Panc1 (cell line): ENCODE measurements around the gene CS. TPM values are rescaled to one million over a fixed set of nuclear protein-coding genes. Genes with fewer than 3 reads are reported as not detected.
"Not testable (repeated sequence)": the region's sequence is repeated elsewhere in the genome, so short reads cannot be mapped to it uniquely, and the experiment has no call there.

Experiments
- ATAC-seq: fragments of 200-7000 bp; cut with Tn5 transposase; 2 replicates; pipeline ENCODE4 v1.9.1; 2020; ENCODE audit warnings: mild to moderate bottlenecking, moderate library complexity
- BruUV-seq: library from RNA; stranded (reverse); fragments of 400-500 nt; replicated peaks from 2 replicates; lab custom pipeline; 2021; lab: Mats Ljungman, UMichigan
- CTCF ChIA-PET: fragments of 300-600 bp; sonication (Branson Sonifier 250); formaldehyde crosslinking; loops from one replicate; lab custom pipeline; 2022; ENCODE audit warnings: antibody characterized with exemption; lab: Charles Lee
- POLR2A ChIA-PET: fragments of 300-600 bp; sonication (Branson Sonifier 250); formaldehyde crosslinking; loops from one replicate; lab custom pipeline; 2022; ENCODE audit warnings: antibody characterized with exemption; lab: Charles Lee
- DNase-seq: peaks from one replicate; pipeline ENCODE4 v3.0.0-alpha.2; 2010; ENCODE audit warnings: low read depth, low spot score
- H3K27ac ChIP-seq: 2 replicates; pipeline ENCODE4 v1.5.1; 2011; ENCODE audit warnings: mild to moderate bottlenecking, low read length, inconsistent platforms
- H3K27me3 ChIP-seq: fragments of 200-500 bp; sonication (Bioruptor generic); 2 replicates; pipeline ENCODE4 v1.6.0; 2014; ENCODE audit warnings: low read length, inconsistent platforms; ENCODE audit not compliant: control insufficient read depth, insufficient read depth
- H3K36me3 ChIP-seq: fragments of 200-500 bp; sonication (Bioruptor generic); 2 replicates; pipeline ENCODE4 v1.5.1; 2014; ENCODE audit warnings: inconsistent platforms, mild to moderate bottlenecking, low read length, moderate library complexity; ENCODE audit not compliant: control insufficient read depth, insufficient read depth
- H3K4me1 ChIP-seq: 2 replicates; pipeline ENCODE4 v1.5.1; 2011; ENCODE audit warnings: inconsistent platforms, mild to moderate bottlenecking, low read length, moderate library complexity; ENCODE audit not compliant: control insufficient read depth, insufficient read depth
- H3K4me3 ChIP-seq, 2 experiments: 2 replicates each; pipeline ENCODE4 v1.5.1; 2011 to 2012; ENCODE audit warnings: low read depth in 2 of 2, low read length in 2 of 2, mild to moderate bottlenecking in 2 of 2, inconsistent platforms in 1 of 2, moderate library complexity in 1 of 2
- H3K9me3 ChIP-seq: fragments of 200-500 bp; sonication (Bioruptor generic); 2 replicates; pipeline ENCODE4 v1.5.1; 2014; ENCODE audit warnings: low read depth, mild to moderate bottlenecking, inconsistent platforms, low read length, moderate library complexity; ENCODE audit not compliant: control insufficient read depth, insufficient read depth
- CTCF ChIP-seq: fragments of 450-650 bp; IDR thresholded peaks from 2 replicates; pipeline ENCODE4 v1.5.1; 2017; ENCODE audit warnings: mild to moderate bottlenecking
- POLR2AphosphoS5 ChIP-seq: IDR thresholded peaks from 2 replicates; pipeline ENCODE4 v1.6.1; 2012; ENCODE audit warnings: mild to moderate bottlenecking, low read depth, low read length, moderate library complexity
- SIN3A ChIP-seq: IDR thresholded peaks from 2 replicates; pipeline ENCODE4 v1.6.1; 2012; ENCODE audit warnings: low read depth, mild to moderate bottlenecking, low read length, moderate library complexity, borderline replicate concordance; ENCODE audit not compliant: insufficient read depth
- TCF7L2 ChIP-seq: IDR thresholded peaks from 2 replicates; pipeline ENCODE4 v1.6.1; 2011; ENCODE audit warnings: mild to moderate bottlenecking, low read depth, low read length, inconsistent platforms
- in situ Hi-C: cut with HindIII; loops from 2 replicates; pipeline ENCODE4 v1.10.0; 2016; ENCODE audit warnings: low sequenced_read_pairs, low pct_unique_long_range_greater_than_20kb
- intact Hi-C: fragments of 100-400 bp; cut with micrococcal nuclease; formaldehyde crosslinking; loops from one replicate; pipeline ENCODE4 v1.10.0; 2022; ENCODE audit not compliant: unreplicated experiment
- total RNA-seq: library from RNA; stranded (reverse); gene quantifications from one replicate; pipeline ENCODE4 v1.2.1, GENCODE V29; 2021; ENCODE audit not compliant: unreplicated experiment
- TF ChIP-seq, protein P1 (sequence below), 2 experiments: IDR thresholded peaks; 2 replicates each; pipeline ENCODE4 v1.6.1; 2011 to 2012; ENCODE audit warnings: low read depth in 2 of 2, control low read depth in 1 of 2, low read length in 1 of 2, mild to moderate bottlenecking in 1 of 2, moderate library complexity in 1 of 2; ENCODE audit not compliant: insufficient read depth in 1 of 2

The CS gene
- total RNA-seq, 1 experiment from 2014 or later = 240 TPM

DNA sequence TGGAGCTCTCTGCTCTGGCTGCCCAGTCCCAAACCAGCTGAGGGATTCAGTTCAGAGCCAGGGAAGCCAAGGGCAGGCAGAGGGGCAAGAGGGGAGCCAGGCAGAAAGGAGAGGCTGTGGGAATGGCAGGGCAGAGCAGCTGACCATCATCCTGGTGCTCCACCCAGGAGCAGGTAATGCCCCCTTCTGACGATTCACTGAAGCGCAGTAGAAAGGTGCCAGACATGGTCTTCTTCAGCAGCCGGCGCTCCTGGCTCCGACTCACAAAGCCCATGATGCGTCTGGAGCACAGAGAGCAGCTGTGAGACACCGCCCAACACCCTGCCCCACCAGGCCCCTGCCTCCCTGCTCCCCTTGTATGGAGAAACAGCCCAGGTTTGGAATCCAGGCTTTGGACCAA lies 46.5 kb upstream of the CS start:
- no peak for DNase-seq
- H3K4me3 ChIP-seq = no peak overlapping the region
- no peaks in the 10 kb centered on the region for H3K27me3 ChIP-seq
- no peaks in the 10 kb centered on the region for H3K4me1 ChIP-seq
- in situ Hi-C loops = no loop called here
- no TSS peak for BruUV-seq
- ATAC-seq = peak; percentile 47
- CTCF ChIA-PET = no interaction called here
- POLR2A ChIA-PET = no interaction called here
- TF ChIP-seq TCF7L2 (no peak), POLR2AphosphoS5 (no peak), CTCF (no peak; the same call in 1 of the 2 replicates), SIN3A (no peak)
- TF ChIP-seq, protein P1, sequence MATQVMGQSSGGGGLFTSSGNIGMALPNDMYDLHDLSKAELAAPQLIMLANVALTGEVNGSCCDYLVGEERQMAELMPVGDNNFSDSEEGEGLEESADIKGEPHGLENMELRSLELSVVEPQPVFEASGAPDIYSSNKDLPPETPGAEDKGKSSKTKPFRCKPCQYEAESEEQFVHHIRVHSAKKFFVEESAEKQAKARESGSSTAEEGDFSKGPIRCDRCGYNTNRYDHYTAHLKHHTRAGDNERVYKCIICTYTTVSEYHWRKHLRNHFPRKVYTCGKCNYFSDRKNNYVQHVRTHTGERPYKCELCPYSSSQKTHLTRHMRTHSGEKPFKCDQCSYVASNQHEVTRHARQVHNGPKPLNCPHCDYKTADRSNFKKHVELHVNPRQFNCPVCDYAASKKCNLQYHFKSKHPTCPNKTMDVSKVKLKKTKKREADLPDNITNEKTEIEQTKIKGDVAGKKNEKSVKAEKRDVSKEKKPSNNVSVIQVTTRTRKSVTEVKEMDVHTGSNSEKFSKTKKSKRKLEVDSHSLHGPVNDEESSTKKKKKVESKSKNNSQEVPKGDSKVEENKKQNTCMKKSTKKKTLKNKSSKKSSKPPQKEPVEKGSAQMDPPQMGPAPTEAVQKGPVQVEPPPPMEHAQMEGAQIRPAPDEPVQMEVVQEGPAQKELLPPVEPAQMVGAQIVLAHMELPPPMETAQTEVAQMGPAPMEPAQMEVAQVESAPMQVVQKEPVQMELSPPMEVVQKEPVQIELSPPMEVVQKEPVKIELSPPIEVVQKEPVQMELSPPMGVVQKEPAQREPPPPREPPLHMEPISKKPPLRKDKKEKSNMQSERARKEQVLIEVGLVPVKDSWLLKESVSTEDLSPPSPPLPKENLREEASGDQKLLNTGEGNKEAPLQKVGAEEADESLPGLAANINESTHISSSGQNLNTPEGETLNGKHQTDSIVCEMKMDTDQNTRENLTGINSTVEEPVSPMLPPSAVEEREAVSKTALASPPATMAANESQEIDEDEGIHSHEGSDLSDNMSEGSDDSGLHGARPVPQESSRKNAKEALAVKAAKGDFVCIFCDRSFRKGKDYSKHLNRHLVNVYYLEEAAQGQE (IDR thresholded peaks at IDR 0.05; ENCODE audit: insufficient read depth in 1 of 2, low read depth in 2 of 2, low read length in 1 of 2) = no peak
- H3K27ac ChIP-seq = no peak overlapping the region
- H3K36me3 ChIP-seq = 0 out of 2 replicates have a peak, but pooled peaks cover 5% of the 10 kb centered on the region
- H3K9me3 ChIP-seq = no peaks in the 10 kb centered on the region
- intact Hi-C loops = no loop called here

DNA sequence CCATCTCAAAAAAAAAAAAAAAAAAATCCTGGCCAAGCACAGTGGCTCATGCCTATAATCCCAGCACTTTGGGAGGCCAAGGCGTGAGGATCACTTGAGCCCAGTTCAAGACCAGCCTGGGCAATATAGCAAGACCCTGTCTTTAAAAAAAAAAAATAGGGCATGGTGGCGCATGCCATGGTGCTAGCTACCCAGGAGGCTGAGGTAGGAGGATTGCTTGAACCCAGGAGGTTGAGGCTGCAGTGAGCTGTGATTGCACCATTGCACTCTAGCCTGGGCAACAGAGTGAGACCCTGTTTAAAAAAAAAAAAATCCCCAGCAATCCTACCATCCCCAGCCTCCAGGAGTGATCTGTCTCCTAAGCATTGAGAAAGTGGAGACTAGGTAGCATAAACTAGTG lies 42.2 kb upstream of the CS start:
- H3K36me3 ChIP-seq, H3K27me3 ChIP-seq, H3K9me3 ChIP-seq, intact Hi-C loops, in situ Hi-C loops, BruUV-seq, H3K27ac ChIP-seq, DNase-seq, POLR2A ChIA-PET, ATAC-seq, H3K4me1 ChIP-seq, H3K4me3 ChIP-seq: not testable (repeated sequence)
- CTCF ChIA-PET = interaction anchor here (0.7 kb wide), 1 partner anchor 816 kb away, joined by 3 read pairs; no protein-coding TSS in a partner anchor

DNA sequence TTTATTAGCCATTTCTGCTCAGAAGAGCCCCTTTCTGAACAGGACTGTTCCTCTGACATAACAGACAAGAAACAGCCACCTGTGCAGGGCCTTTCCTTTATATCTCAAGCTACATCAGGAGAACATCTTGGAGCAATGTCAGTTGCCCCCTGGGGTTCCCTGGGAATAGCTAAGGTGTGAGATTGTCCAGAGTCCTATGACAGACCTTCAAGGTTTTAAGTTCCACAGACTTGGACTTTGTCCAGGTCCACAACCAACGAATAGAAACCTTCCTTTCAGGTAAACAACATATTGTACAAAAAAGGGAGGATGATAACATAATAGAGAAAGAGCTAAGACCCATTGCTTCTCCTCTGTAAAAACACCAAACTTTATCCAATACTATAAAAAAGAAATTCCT lies 41.5 kb upstream of the CS start:
- H3K27ac ChIP-seq = no peak overlapping the region
- H3K4me3 ChIP-seq = no peak overlapping the region
- ChIA-PET POLR2A (interaction anchor here (0.7 kb wide), 1 partner anchor 33 kb away, joined by 4 read pairs; no protein-coding TSS in a partner anchor), CTCF (no interaction called here)
- no peaks in the 10 kb centered on the region for H3K27me3 ChIP-seq
- no peaks in the 10 kb centered on the region for H3K9me3 ChIP-seq
- DNase-seq (no peak), ATAC-seq (no peak)
- intact Hi-C loops = no loop called here
- no peaks in the 10 kb centered on the region for H3K4me1 ChIP-seq
- TF ChIP-seq POLR2AphosphoS5 = no peak
- in situ Hi-C loops = no loop called here
- H3K36me3 ChIP-seq = no peaks in the 10 kb centered on the region
- no TSS peak for BruUV-seq
